ENCODE measurements around the gene MPP7. TPM values are rescaled to one million over a fixed set of nuclear protein-coding genes. Genes with fewer than 3 reads are reported as not detected.

Gene MPP7
- total RNA-seq, 1 experiment from 2014 or later, result 0.55 TPM

DNA sequence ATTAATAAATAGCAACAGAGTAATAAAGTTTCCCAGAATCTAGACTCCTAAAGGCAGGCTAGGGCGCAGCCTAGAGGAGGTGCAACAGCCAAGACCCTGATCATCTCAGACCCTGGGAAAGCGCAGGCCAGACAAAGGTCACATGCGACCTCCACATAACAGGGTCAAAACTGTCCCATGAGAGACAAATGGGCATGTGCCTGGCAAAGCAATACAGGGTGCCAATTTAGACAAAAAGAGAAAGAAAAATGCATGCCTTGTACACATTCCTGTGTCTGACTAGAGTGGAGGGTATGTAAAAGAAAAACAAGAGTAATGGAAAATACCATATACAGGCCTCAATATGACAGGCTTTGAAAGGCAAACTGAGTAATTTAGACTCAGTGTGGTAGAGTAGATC is 22.2 kb downstream of the MPP7 start:
- no peaks in the 10 kb centered on the region for H3F3A ChIP-seq (ENCODE audit: insufficient read depth, low read depth)
- intact Hi-C loops (cut with micrococcal nuclease; ENCODE audit: unreplicated experiment), result no loop called here
- BruUV-seq (replicated peaks), result no TSS peak
- H3K4me2 ChIP-seq, result no peak overlapping the region
- no peaks in the 10 kb centered on the region for H3K79me2 ChIP-seq (ENCODE audit: low read depth)
- no peaks in the 10 kb centered on the region for H3K36me3 ChIP-seq (ENCODE audit: low read depth)
- H3K9me3 ChIP-seq (ENCODE audit: insufficient read depth, low read depth), result no peaks in the 10 kb centered on the region
- no peaks in the 10 kb centered on the region for H4K20me1 ChIP-seq (ENCODE audit: insufficient read depth)
- H3K27me3 ChIP-seq (ENCODE audit: insufficient read depth, low read depth), result peaks cover 16% of the 10 kb centered on the region; the same call in 1 of the 2 replicates
- H2AFZ ChIP-seq, result no peak overlapping the region
- TF ChIP-seq, protein P1, sequence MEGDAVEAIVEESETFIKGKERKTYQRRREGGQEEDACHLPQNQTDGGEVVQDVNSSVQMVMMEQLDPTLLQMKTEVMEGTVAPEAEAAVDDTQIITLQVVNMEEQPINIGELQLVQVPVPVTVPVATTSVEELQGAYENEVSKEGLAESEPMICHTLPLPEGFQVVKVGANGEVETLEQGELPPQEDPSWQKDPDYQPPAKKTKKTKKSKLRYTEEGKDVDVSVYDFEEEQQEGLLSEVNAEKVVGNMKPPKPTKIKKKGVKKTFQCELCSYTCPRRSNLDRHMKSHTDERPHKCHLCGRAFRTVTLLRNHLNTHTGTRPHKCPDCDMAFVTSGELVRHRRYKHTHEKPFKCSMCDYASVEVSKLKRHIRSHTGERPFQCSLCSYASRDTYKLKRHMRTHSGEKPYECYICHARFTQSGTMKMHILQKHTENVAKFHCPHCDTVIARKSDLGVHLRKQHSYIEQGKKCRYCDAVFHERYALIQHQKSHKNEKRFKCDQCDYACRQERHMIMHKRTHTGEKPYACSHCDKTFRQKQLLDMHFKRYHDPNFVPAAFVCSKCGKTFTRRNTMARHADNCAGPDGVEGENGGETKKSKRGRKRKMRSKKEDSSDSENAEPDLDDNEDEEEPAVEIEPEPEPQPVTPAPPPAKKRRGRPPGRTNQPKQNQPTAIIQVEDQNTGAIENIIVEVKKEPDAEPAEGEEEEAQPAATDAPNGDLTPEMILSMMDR (conservative IDR thresholded peaks at IDR 0.05), result no peak
- no peak for TF ChIP-seq EZH2 (IDR thresholded peaks at IDR 0.05; ENCODE audit: low read depth)
- no peak for DNase-seq
- CTCF ChIA-PET, result no interaction called here
- H3K9me2 ChIP-seq (ENCODE audit: insufficient read depth), result no peaks in the 10 kb centered on the region
- H3K4me1 ChIP-seq (replicated peaks; ENCODE audit: insufficient read depth), result no peaks in the 10 kb centered on the region
- no peak overlapping the region for H3K4me3 ChIP-seq
- no peak overlapping the region for H3K27ac ChIP-seq
- POLR2A ChIA-PET (ENCODE audit: unreplicated experiment), result no interaction called here

DNA sequence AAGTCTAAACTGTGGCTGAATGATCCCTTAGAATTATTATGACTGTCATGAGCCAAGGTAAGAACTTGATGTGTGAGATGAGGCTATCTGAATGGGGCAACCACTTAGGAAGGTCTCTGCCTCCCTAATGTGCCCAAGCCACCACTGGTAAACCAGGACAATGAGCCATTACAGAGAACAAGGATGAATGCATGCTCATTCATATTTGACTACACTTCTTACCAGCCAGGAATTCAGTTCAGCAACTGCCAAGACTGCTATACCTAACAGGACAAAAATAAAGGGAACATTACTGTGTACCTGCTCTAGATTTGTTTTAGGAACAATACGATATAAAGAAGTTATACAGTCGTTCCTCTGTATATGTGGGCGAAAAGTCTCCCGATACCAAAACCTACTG is 23.0 kb downstream of the MPP7 start:
- POLR2A ChIA-PET (ENCODE audit: unreplicated experiment), result no interaction called here
- Histone ChIP-seq H4K20me1 (ENCODE audit: insufficient read depth) (no peaks in the 10 kb centered on the region), H3K4me1 (replicated peaks; ENCODE audit: insufficient read depth) (no peaks in the 10 kb centered on the region), H3K36me3 (ENCODE audit: low read depth) (no peaks in the 10 kb centered on the region), H3F3A (ENCODE audit: insufficient read depth, low read depth) (no peaks in the 10 kb centered on the region), H3K79me2 (ENCODE audit: low read depth) (no peaks in the 10 kb centered on the region), H3K27me3 (ENCODE audit: insufficient read depth, low read depth) (peaks cover 12% of the 10 kb centered on the region; the same call in 1 of the 2 replicates), H3K9me2 (ENCODE audit: insufficient read depth) (no peaks in the 10 kb centered on the region), H3K4me3 (no peak overlapping the region), H3K9me3 (ENCODE audit: insufficient read depth, low read depth) (no peaks in the 10 kb centered on the region), H2AFZ (no peak overlapping the region), H3K4me2 (no peak overlapping the region), H3K27ac (no peak overlapping the region)
- no TSS peak for BruUV-seq (replicated peaks)
- DNase-seq, result no peak
- CTCF ChIA-PET, result no interaction called here
- intact Hi-C loops (cut with micrococcal nuclease; ENCODE audit: unreplicated experiment), result no loop called here
- TF ChIP-seq EZH2 (IDR thresholded peaks at IDR 0.05; ENCODE audit: low read depth), result no peak
- TF ChIP-seq, protein P1 (conservative IDR thresholded peaks at IDR 0.05), result no peak

DNA sequence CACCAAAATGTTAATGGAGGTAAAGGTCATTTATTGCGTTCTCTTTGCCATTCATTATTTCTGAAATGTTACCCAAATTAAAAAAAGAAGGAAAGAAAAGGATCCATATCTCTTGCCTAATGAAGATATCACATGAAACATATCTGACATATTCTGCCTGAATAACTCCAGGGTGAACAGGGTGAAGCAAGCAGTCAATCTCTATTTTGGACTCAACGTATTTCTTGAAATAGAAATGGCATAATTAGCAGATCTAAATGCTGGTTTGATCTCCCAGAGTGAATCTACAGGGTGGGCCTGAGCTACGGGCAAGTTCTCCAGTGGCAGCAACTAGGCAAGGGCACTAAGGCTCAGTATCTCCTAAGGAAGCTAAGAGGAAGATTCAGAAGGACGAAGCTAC is 24.0 kb downstream of the MPP7 start:
- no peak for TF ChIP-seq EZH2 (IDR thresholded peaks at IDR 0.05; ENCODE audit: low read depth)
- TF ChIP-seq, protein P1 (conservative IDR thresholded peaks at IDR 0.05), result no peak
- Histone ChIP-seq H3K4me2 (no peak overlapping the region), H2AFZ (no peak overlapping the region), H3K4me1 (replicated peaks; ENCODE audit: insufficient read depth) (no peaks in the 10 kb centered on the region), H3F3A (ENCODE audit: insufficient read depth, low read depth) (no peaks in the 10 kb centered on the region), H3K9me2 (ENCODE audit: insufficient read depth) (no peaks in the 10 kb centered on the region), H3K27ac (no peak overlapping the region), H3K36me3 (ENCODE audit: low read depth) (no peaks in the 10 kb centered on the region), H3K27me3 (ENCODE audit: insufficient read depth, low read depth) (peaks cover 12% of the 10 kb centered on the region; the same call in 1 of the 2 replicates), H3K4me3 (no peak overlapping the region), H3K79me2 (ENCODE audit: low read depth) (no peaks in the 10 kb centered on the region), H4K20me1 (ENCODE audit: insufficient read depth) (no peaks in the 10 kb centered on the region), H3K9me3 (ENCODE audit: insufficient read depth, low read depth) (no peaks in the 10 kb centered on the region)
- no peak for DNase-seq
- no TSS peak for BruUV-seq (replicated peaks)
- CTCF ChIA-PET, result no interaction called here
- POLR2A ChIA-PET (ENCODE audit: unreplicated experiment), result no interaction called here
- intact Hi-C loops (cut with micrococcal nuclease; ENCODE audit: unreplicated experiment), result no loop called here

All from PC-9 (cell line).